ENCODE results near the gene UFSP1. TPM values are rescaled to one million over a fixed set of nuclear protein-coding genes. Genes with fewer than 3 reads are reported as not detected.
"Not testable (repeated sequence)": the region's sequence is repeated elsewhere in the genome, so short reads cannot be mapped to it uniquely, and the experiment has no call there.

Gene UFSP1
- total RNA-seq, 6 experiments from 2014 or later: 1.0 to 3.4 (median 2.1) TPM

GRCh38 chr7:100921039-100921438, 31.5 kb upstream of the UFSP1 start:
- ATAC-seq: no peak
- peaks cover 0 to 6% (median 2%) of the 10 kb centered on the region in 4 donors for H3K4me1 ChIP-seq
- no peaks in the 10 kb centered on the region for H3K36me3 ChIP-seq

GRCh38 chr7:100919779-100920437, 30.4 kb upstream of the UFSP1 start:
- H3K27ac ChIP-seq; H3K36me3 ChIP-seq; H3K27me3 ChIP-seq; H3K9me3 ChIP-seq; intact Hi-C loops (cut with DNase I); ATAC-seq; H3K4me3 ChIP-seq; DNase-seq: not testable (repeated sequence)
- peaks cover 0 to 13% (median 5%) of the 10 kb centered on the region in 4 donors for H3K4me1 ChIP-seq
- WGBS (ENCODE audit: insufficient coverage, low coverage, low lambda C conversion rate, missing lambda C conversion rate): 72% methylated on average over 4 of the region's 9 CpGs

More at GRCh38 chr7:100921039-100921438, 31.5 kb upstream of the UFSP1 start:
- no peak for DNase-seq
- Histone ChIP-seq H3K27ac (no peak overlapping the region), H3K9me3 (no peaks in the 10 kb centered on the region), H3K4me3 (no peak overlapping the region), H3K27me3 (no peaks in the 10 kb centered on the region)
- TF ChIP-seq POLR2A (IDR thresholded peaks at IDR 0.05): no peak
- no peak for TF ChIP-seq CTCF (IDR thresholded peaks at IDR 0.05)
- intact Hi-C loops (cut with DNase I): no loop called here

GRCh38 chr7:100919335-100919734, 29.8 kb upstream of the UFSP1 start:
- intact Hi-C loops (cut with DNase I); DNase-seq; H3K27me3 ChIP-seq; H3K9me3 ChIP-seq; H3K36me3 ChIP-seq; H3K27ac ChIP-seq; H3K4me3 ChIP-seq; ATAC-seq: not testable (repeated sequence)
- peaks cover 0 to 17% (median 10%) of the 10 kb centered on the region in 4 donors for H3K4me1 ChIP-seq
- 89% methylated on average over 4 of the region's 5 CpGs for WGBS (ENCODE audit: insufficient coverage, low coverage, low lambda C conversion rate, missing lambda C conversion rate)

GRCh38 chr7:100914879-100915447, 25.4 kb upstream of the UFSP1 start:
- intact Hi-C loops (cut with DNase I): no loop called here
- Histone ChIP-seq H3K36me3 (no peaks in the 10 kb centered on the region), H3K4me3 (no peak overlapping the region), H3K27ac (peak overlapping the region; percentile 62 to 66 (median 65)), H3K4me1 (peaks cover 0 to 34% (median 14%) of the 10 kb centered on the region in 4 donors), H3K27me3 (no peaks in the 10 kb centered on the region), H3K9me3 (no peaks in the 10 kb centered on the region)
- 81% methylated on average over 5 of the region's 8 CpGs for WGBS (ENCODE audit: insufficient coverage, low coverage, low lambda C conversion rate, missing lambda C conversion rate)
- no peak for DNase-seq
- TF ChIP-seq CTCF (IDR thresholded peaks at IDR 0.05): no peak
- TF ChIP-seq POLR2A (IDR thresholded peaks at IDR 0.05): no peak
- peak in 1 of 4 donors; percentile 50 for ATAC-seq

GRCh38 chr7:100914208-100914878, 24.8 kb upstream of the UFSP1 start:
- ATAC-seq (peak; percentile 89 to 97 (median 92)), DNase-seq (peak; percentile 86 to 98 (median 93))
- Histone ChIP-seq H3K4me1 (peaks cover 0 to 34% (median 14%) of the 10 kb centered on the region in 4 donors), H3K36me3 (no peaks in the 10 kb centered on the region), H3K9me3 (no peaks in the 10 kb centered on the region), H3K27ac (peak overlapping the region; percentile 62 to 71 (median 66)), H3K4me3 (no peak overlapping the region), H3K27me3 (no peaks in the 10 kb centered on the region)
- WGBS (ENCODE audit: insufficient coverage, low coverage, low lambda C conversion rate, missing lambda C conversion rate): 29% methylated on average over 15 of the region's 15 CpGs
- TF ChIP-seq POLR2A (IDR thresholded peaks at IDR 0.05) (no peak), CTCF (IDR thresholded peaks at IDR 0.05) (peak in 1 of 4 donors; percentile 18)
- intact Hi-C loops (cut with DNase I): no loop called here
